ENCODE data around the gene KCNAB2.

DNA sequence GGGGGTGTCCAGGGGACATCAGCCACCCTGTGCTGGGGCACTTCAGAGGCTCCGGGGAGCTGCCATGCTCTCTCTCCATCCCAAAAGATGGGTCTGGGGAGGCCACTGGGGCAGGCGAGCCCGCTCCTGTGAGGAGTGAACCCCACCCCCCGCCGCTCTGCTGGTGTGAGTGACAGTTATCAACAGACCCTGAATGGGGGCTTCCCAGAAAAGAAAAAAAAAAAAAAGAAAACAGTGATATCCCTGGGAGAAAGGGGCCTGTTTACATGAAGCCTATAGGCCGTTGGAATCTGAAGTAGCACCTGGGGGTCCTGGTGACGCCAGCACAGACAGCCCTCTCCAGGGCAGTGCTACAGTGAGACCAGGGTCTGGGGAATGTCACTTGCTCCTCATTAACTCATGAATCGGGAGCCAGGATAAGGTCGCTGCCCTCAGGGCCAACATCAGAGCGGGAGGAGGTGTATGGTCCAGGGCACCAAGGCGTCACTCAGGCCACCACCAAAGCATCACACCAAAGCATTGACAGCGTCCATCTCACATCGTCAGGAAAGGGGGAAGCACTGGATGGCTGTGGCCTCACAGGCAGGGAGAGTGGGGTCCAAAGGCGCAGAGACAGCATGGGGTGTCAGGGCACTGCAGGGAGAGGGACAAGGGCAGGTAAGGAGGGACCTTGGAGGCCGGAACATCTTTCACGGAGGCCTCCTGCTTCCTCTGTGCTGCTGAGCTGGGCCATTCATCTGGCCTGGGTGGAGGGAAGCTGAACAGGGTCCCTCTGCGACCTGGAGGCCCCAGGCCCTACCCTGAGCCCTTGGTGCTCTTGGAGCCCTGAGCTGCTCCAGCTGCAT is 45.0 kb upstream of the KCNAB2 start:
- no peak for TF ChIP-seq ARNTL (CRISPR knock-in tag; IDR thresholded peaks at IDR 0.05; ENCODE audit: borderline replicate concordance, low read depth)
- no peak for TF ChIP-seq BACH2 (CRISPR knock-in tag; IDR thresholded peaks at IDR 0.05; ENCODE audit: borderline replicate concordance)
- TF ChIP-seq, protein P1, sequence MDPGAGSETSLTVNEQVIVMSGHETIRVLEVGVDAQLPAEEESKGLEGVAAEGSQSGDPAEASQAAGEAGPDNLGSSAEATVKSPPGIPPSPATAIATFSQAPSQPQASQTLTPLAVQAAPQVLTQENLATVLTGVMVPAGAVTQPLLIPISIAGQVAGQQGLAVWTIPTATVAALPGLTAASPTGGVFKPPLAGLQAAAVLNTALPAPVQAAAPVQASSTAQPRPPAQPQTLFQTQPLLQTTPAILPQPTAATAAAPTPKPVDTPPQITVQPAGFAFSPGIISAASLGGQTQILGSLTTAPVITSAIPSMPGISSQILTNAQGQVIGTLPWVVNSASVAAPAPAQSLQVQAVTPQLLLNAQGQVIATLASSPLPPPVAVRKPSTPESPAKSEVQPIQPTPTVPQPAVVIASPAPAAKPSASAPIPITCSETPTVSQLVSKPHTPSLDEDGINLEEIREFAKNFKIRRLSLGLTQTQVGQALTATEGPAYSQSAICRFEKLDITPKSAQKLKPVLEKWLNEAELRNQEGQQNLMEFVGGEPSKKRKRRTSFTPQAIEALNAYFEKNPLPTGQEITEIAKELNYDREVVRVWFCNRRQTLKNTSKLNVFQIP (CRISPR knock-in tag; IDR thresholded peaks at IDR 0.05; ENCODE audit: borderline replicate concordance, low read depth): no peak
- TF ChIP-seq ZNF8 (CRISPR knock-in tag; IDR thresholded peaks at IDR 0.05): no peak

All from SK-N-SH treated with all-trans-retinoic acid at 6 μM for 48 hours (cell line).